NCI-H187 treated with DMSO at 0.1 percent for 48 hours (cell line): ENCODE results near the gene CLCNKB.

ENCODE experiments used
- DNase-seq: peaks from one replicate; lab custom pipeline; 2025; lab: John Stamatoyannopoulos, UW

CLCNKB gene

GRCh38 chr1:16076031-16076864 lies 32.7 kb downstream of the CLCNKB start:
- DNase-seq: no peak

- DNase-seq: no peak
Observed at GRCh38 chr1:16076865-16077238, 33.3 kb downstream of the CLCNKB start.

GRCh38 chr1:16077406-16078245 lies 34.0 kb downstream of the CLCNKB start:
- no peak for DNase-seq

GRCh38 chr1:16078925-16079656 lies 35.5 kb downstream of the CLCNKB start:
- peak; percentile 6 for DNase-seq

- DNase-seq: no peak
Observed at GRCh38 chr1:16080422-16081150, 37.0 kb downstream of the CLCNKB start.

GRCh38 chr1:16081636-16082035 lies 38.1 kb downstream of the CLCNKB start:
- no peak for DNase-seq

- DNase-seq: no peak
Observed at GRCh38 chr1:16082283-16083038, 38.9 kb downstream of the CLCNKB start.

GRCh38 chr1:16083486-16083885 lies 39.9 kb downstream of the CLCNKB start:
- DNase-seq: no peak

GRCh38 chr1:16085522-16085921 lies 41.9 kb downstream of the CLCNKB start:
- no peak for DNase-seq

- DNase-seq: no peak
Observed at GRCh38 chr1:16087733-16088132, 44.2 kb downstream of the CLCNKB start.

- DNase-seq: no peak
Observed at GRCh38 chr1:16088351-16088911, 44.8 kb downstream of the CLCNKB start.

- DNase-seq: no peak
Observed at GRCh38 chr1:16088996-16089395, 45.4 kb downstream of the CLCNKB start.

GRCh38 chr1:16090076-16090826 lies 46.7 kb downstream of the CLCNKB start:
- DNase-seq: no peak

- DNase-seq: no peak
Observed at GRCh38 chr1:16091296-16091695, 47.7 kb downstream of the CLCNKB start.

GRCh38 chr1:16092097-16092922 lies 48.7 kb downstream of the CLCNKB start:
- DNase-seq: no peak

- no peak for DNase-seq
Observed at GRCh38 chr1:16092923-16093511, 49.4 kb downstream of the CLCNKB start.

GRCh38 chr1:16093611-16094010 lies 50.0 kb downstream of the CLCNKB start:
- DNase-seq: no peak

- DNase-seq: no peak
Observed at GRCh38 chr1:16094453-16095158, 51.0 kb downstream of the CLCNKB start.
